GM12878 (cell line): ENCODE results near the gene FAM8A1.

Source experiments
- BMI1 ChIP-seq: fragments of 450-650 bp; IDR thresholded peaks from 2 replicates; pipeline ENCODE4 v1.6.1; 2016; ENCODE audit warnings: mild to moderate bottlenecking, moderate library complexity, borderline replicate concordance
- CTCF ChIP-seq, 3 experiments: IDR thresholded peaks in 2 of 3; conservative IDR thresholded peaks in 1 of 3; 2 replicates each; pipeline ENCODE4 v1.5.1; 2011; ENCODE audit warnings: low read depth in 3 of 3, low read length in 3 of 3, mild to moderate bottlenecking in 3 of 3, control low read depth in 2 of 3, moderate library complexity in 2 of 3, inconsistent platforms in 1 of 3, mixed read lengths in 1 of 3; ENCODE audit not compliant: control insufficient read depth in 2 of 3, insufficient read depth in 1 of 3; ENCODE audit errors: extremely low read depth in 1 of 3
- FOXK2 ChIP-seq: fragments of 450-650 bp; IDR thresholded peaks from 2 replicates; pipeline ENCODE4 v1.6.1; 2017; ENCODE audit warnings: mild to moderate bottlenecking, moderate library complexity
- HDGF ChIP-seq: fragments of 450-650 bp; IDR thresholded peaks from 2 replicates; pipeline ENCODE4 v1.6.1; 2016; ENCODE audit warnings: antibody characterized with exemption
- MAX ChIP-seq: IDR thresholded peaks from 2 replicates; pipeline ENCODE4 v1.6.1; 2012; ENCODE audit warnings: low read depth, low read length, improper control_type of control experiment
- NR2C1 ChIP-seq: fragments of 450-650 bp; IDR thresholded peaks from 2 replicates; pipeline ENCODE4 v1.6.1; 2017; ENCODE audit warnings: antibody characterized with exemption, mild to moderate bottlenecking, moderate library complexity
- NRF1 ChIP-seq: conservative IDR thresholded peaks from 2 replicates; pipeline ENCODE4 v1.6.1; 2011; ENCODE audit warnings: mild to moderate bottlenecking, low read depth, low read length, improper control_type of control experiment
- POLR2AphosphoS5 ChIP-seq: IDR thresholded peaks from 2 replicates; pipeline ENCODE4 v1.6.1; 2011; ENCODE audit warnings: mild to moderate bottlenecking, low read length, inconsistent platforms
- REST ChIP-seq: IDR thresholded peaks from 2 replicates; pipeline ENCODE4 v1.6.1; 2012; ENCODE audit warnings: mild to moderate bottlenecking, low read depth, low read length
- SREBF2 ChIP-seq: IDR thresholded peaks from 2 replicates; pipeline ENCODE4 v1.6.1; 2012; ENCODE audit warnings: mild to moderate bottlenecking, low read length
- SRF ChIP-seq, 2 experiments: IDR thresholded peaks; 2 replicates each; pipeline ENCODE4 v1.6.1; 2011; ENCODE audit warnings: low read depth in 2 of 2, low read length in 2 of 2, mild to moderate bottlenecking in 1 of 2, moderate library complexity in 1 of 2
- TCF7 ChIP-seq: IDR thresholded peaks from 2 replicates; pipeline ENCODE4 v1.6.1; 2014; ENCODE audit warnings: antibody characterized with exemption, borderline replicate concordance

- TF ChIP-seq CTCF (IDR thresholded peaks at IDR 0.05 in 2 of 3, conservative IDR thresholded peaks at IDR 0.05 in 1 of 3; ENCODE audit: control insufficient read depth in 2 of 3, extremely low read depth in 1 of 3, insufficient read depth in 1 of 3, low read depth in 3 of 3, low read length in 3 of 3), result no peak
- no peak for TF ChIP-seq NRF1
- no peak for TF ChIP-seq FOXK2
- no peak for TF ChIP-seq MAX
- no peak for TF ChIP-seq TCF7
- no peak for TF ChIP-seq HDGF
- no peak for TF ChIP-seq BMI1
- no peak for TF ChIP-seq SRF (IDR thresholded peaks at IDR 0.05; ENCODE audit: low read depth in 2 of 2, low read length in 2 of 2)
- no peak for TF ChIP-seq NR2C1
- TF ChIP-seq SREBF2, result no peak
- no peak for TF ChIP-seq REST
- TF ChIP-seq POLR2AphosphoS5, result no peak
These were observed 20.9 kb downstream of the FAM8A1 start for GRCh38 chr6:17621003-17621402.
